ENCODE data around the gene ADAMTS15.
A peak's percentile ranks its signal among the peaks of the same experiment; 100 is the strongest.

ADAMTS15 gene

GRCh38 chr11:130471731-130472433 lies 23.4 kb downstream of the ADAMTS15 start:
- DNase-seq: no peak
- in situ Hi-C loops (cut with HindIII; ENCODE audit: low pct_ligation_motif_present, low pct_unique_long_range_greater_than_20kb, low sequenced_read_pairs): no loop called here

- in situ Hi-C loops (cut with HindIII; ENCODE audit: low pct_ligation_motif_present, low pct_unique_long_range_greater_than_20kb, low sequenced_read_pairs): no loop called here
- no peak for DNase-seq
Observed at GRCh38 chr11:130472434-130472961, 24.1 kb downstream of the ADAMTS15 start.

- no peak for DNase-seq
- in situ Hi-C loops (cut with HindIII; ENCODE audit: low pct_ligation_motif_present, low pct_unique_long_range_greater_than_20kb, low sequenced_read_pairs): no loop called here
Observed at GRCh38 chr11:130473056-130473794, 24.8 kb downstream of the ADAMTS15 start.

- in situ Hi-C loops (cut with HindIII; ENCODE audit: low pct_ligation_motif_present, low pct_unique_long_range_greater_than_20kb, low sequenced_read_pairs): no loop called here
Observed at GRCh38 chr11:130473795-130474377, 25.4 kb downstream of the ADAMTS15 start.

GRCh38 chr11:130474637-130475400 lies 26.4 kb downstream of the ADAMTS15 start:
- in situ Hi-C loops (cut with HindIII; ENCODE audit: low pct_ligation_motif_present, low pct_unique_long_range_greater_than_20kb, low sequenced_read_pairs): no loop called here
- no peak for DNase-seq

More at GRCh38 chr11:130473795-130474377, 25.4 kb downstream of the ADAMTS15 start:
- no peak for DNase-seq

GRCh38 chr11:130475426-130476053 lies 27.1 kb downstream of the ADAMTS15 start:
- DNase-seq: no peak
- in situ Hi-C loops (cut with HindIII; ENCODE audit: low pct_ligation_motif_present, low pct_unique_long_range_greater_than_20kb, low sequenced_read_pairs): no loop called here

- in situ Hi-C loops (cut with HindIII; ENCODE audit: low pct_ligation_motif_present, low pct_unique_long_range_greater_than_20kb, low sequenced_read_pairs): no loop called here
Observed at GRCh38 chr11:130476200-130476921, 27.9 kb downstream of the ADAMTS15 start.

GRCh38 chr11:130476922-130477491 lies 28.6 kb downstream of the ADAMTS15 start:
- in situ Hi-C loops (cut with HindIII; ENCODE audit: low pct_ligation_motif_present, low pct_unique_long_range_greater_than_20kb, low sequenced_read_pairs): no loop called here
- DNase-seq: peak; percentile 1

More at GRCh38 chr11:130476200-130476921, 27.9 kb downstream of the ADAMTS15 start:
- peak; percentile 8 for DNase-seq

GRCh38 chr11:130477586-130478203 lies 29.2 kb downstream of the ADAMTS15 start:
- in situ Hi-C loops (cut with HindIII; ENCODE audit: low pct_ligation_motif_present, low pct_unique_long_range_greater_than_20kb, low sequenced_read_pairs): no loop called here
- DNase-seq: peak; percentile 59

- peak; percentile 90 for DNase-seq
- in situ Hi-C loops (cut with HindIII; ENCODE audit: low pct_ligation_motif_present, low pct_unique_long_range_greater_than_20kb, low sequenced_read_pairs): no loop called here
Observed at GRCh38 chr11:130478204-130478701, 29.8 kb downstream of the ADAMTS15 start.

- DNase-seq: peak; percentile 16
- in situ Hi-C loops (cut with HindIII; ENCODE audit: low pct_ligation_motif_present, low pct_unique_long_range_greater_than_20kb, low sequenced_read_pairs): no loop called here
Observed at GRCh38 chr11:130478881-130479280, 30.4 kb downstream of the ADAMTS15 start.

GRCh38 chr11:130480186-130480585 lies 31.7 kb downstream of the ADAMTS15 start:
- in situ Hi-C loops (cut with HindIII; ENCODE audit: low pct_ligation_motif_present, low pct_unique_long_range_greater_than_20kb, low sequenced_read_pairs): no loop called here
- DNase-seq: no peak

GRCh38 chr11:130480711-130481140 lies 32.3 kb downstream of the ADAMTS15 start:
- no peak for DNase-seq
- in situ Hi-C loops (cut with HindIII; ENCODE audit: low pct_ligation_motif_present, low pct_unique_long_range_greater_than_20kb, low sequenced_read_pairs): no loop called here

- in situ Hi-C loops (cut with HindIII; ENCODE audit: low pct_ligation_motif_present, low pct_unique_long_range_greater_than_20kb, low sequenced_read_pairs): no loop called here
Observed at GRCh38 chr11:130483124-130483523, 34.7 kb downstream of the ADAMTS15 start.

GRCh38 chr11:130485983-130486382 lies 37.5 kb downstream of the ADAMTS15 start:
- DNase-seq: no peak
- in situ Hi-C loops (cut with HindIII; ENCODE audit: low pct_ligation_motif_present, low pct_unique_long_range_greater_than_20kb, low sequenced_read_pairs): no loop called here

More at GRCh38 chr11:130483124-130483523, 34.7 kb downstream of the ADAMTS15 start:
- no peak for DNase-seq

- DNase-seq: no peak
- in situ Hi-C loops (cut with HindIII; ENCODE audit: low pct_ligation_motif_present, low pct_unique_long_range_greater_than_20kb, low sequenced_read_pairs): no loop called here
Observed at GRCh38 chr11:130486391-130486836, 38.0 kb downstream of the ADAMTS15 start.
